GM18951 (cell line): ENCODE measurements around the gene SLC44A3.

Source experiments
- POLR2A ChIP-seq: IDR thresholded peaks from 4 replicates; pipeline ENCODE4 v1.6.1; 2011; ENCODE audit warnings: mild to moderate bottlenecking; ENCODE audit not compliant: insufficient read length, insufficient read depth; ENCODE audit errors: extremely low read depth
- in situ Hi-C: fragments of 300-500 bp; cut with MboI; formaldehyde crosslinking; loops from one replicate; pipeline ENCODE4 v1.12.0; 2022; ENCODE audit warnings: low sequenced_read_pairs, mixed read lengths, inconsistent platforms; ENCODE audit not compliant: unreplicated experiment

Gene SLC44A3, protein sequence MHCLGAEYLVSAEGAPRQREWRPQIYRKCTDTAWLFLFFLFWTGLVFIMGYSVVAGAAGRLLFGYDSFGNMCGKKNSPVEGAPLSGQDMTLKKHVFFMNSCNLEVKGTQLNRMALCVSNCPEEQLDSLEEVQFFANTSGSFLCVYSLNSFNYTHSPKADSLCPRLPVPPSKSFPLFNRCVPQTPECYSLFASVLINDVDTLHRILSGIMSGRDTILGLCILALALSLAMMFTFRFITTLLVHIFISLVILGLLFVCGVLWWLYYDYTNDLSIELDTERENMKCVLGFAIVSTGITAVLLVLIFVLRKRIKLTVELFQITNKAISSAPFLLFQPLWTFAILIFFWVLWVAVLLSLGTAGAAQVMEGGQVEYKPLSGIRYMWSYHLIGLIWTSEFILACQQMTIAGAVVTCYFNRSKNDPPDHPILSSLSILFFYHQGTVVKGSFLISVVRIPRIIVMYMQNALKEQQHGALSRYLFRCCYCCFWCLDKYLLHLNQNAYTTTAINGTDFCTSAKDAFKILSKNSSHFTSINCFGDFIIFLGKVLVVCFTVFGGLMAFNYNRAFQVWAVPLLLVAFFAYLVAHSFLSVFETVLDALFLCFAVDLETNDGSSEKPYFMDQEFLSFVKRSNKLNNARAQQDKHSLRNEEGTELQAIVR

GRCh38 chr1:94819945-94820746 is at the start of gene SLC44A3:
Gene SLC44A3, plus strand, starts transcription at chr1:94820357. Its CDS starts 95 bp downstream, at chr1:94820452.
- in situ Hi-C loops = loop anchor here (25.0 kb wide), 1 partner anchor 758 kb away; no protein-coding TSS in a partner anchor
- TF ChIP-seq POLR2A = no peak

DNA sequence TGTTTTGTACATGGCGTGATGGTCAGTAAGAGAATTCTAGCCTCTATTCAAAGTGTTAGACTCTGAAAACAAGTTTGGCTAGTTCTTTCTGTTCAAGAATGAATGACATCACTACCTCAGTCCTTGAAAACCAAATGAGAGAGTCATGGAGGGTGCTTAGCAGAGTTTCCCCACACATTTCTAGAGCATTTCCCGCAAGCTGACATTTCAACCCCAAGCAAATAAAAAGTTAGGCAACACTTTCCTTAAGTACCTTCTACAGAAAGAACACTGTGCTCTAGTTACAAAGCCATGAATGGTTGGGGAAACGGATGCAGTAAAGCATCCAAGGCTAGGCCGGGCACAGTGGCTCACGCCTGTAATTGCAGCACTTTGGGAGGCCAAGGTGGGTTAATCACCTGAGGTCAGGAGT is 47.9 kb upstream of the SLC44A3 start:
- in situ Hi-C loops = no loop called here
- TF ChIP-seq POLR2A = no peak

GRCh38 chr1:94772845-94773244 is 47.3 kb upstream of the SLC44A3 start:
- in situ Hi-C loops = no loop called here
- TF ChIP-seq POLR2A = no peak

- TF ChIP-seq POLR2A = no peak
- in situ Hi-C loops = no loop called here
Measured at GRCh38 chr1:94773296-94773809, 46.8 kb upstream of the SLC44A3 start.

GRCh38 chr1:94773931-94774422 is 46.2 kb upstream of the SLC44A3 start:
- no peak for TF ChIP-seq POLR2A

DNA sequence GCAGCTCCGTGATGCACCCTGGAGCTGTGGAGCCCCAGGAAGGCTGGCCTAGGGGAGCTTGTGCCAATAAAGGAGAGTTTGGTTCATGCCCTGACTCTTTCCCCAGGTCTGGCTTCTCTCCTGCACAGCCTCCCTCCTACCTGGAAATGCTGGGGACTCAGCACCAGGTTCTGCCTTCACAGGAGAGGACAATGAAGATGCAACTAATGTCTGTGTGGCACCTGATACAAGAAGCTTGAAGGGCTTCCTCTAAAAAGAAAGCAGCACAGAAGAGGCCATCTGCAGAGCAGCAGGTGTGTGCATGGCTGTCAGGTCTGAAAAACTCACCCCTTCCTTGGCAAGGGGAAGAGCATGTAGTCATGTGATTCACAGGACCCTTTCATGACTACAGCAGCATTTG is 43.7 kb upstream of the SLC44A3 start:
- TF ChIP-seq POLR2A = no peak
- in situ Hi-C loops = no loop called here

More at GRCh38 chr1:94773931-94774422, 46.2 kb upstream of the SLC44A3 start:
- in situ Hi-C loops = no loop called here

DNA sequence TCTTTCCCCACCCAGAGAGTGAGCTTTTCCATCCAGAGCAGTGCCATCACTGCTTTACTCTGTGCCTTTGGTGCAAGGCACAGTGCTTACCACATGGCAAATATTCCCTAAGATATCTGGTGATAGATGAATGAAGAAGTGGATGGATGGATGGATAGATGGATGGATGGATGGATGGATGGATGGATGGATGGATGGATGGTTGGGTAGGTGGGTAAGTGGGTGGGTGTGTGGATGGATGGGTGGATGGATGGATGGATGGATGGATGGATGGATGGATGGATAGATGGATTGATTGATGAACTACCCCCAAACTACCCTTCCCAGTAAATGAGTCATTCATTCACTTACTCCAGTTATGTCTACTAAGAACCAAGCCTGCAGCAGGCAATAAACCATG is 42.9 kb upstream of the SLC44A3 start:
- no peak for TF ChIP-seq POLR2A
- in situ Hi-C loops = no loop called here

- TF ChIP-seq POLR2A = no peak
- in situ Hi-C loops = no loop called here
Measured at GRCh38 chr1:94778808-94779207, 41.3 kb upstream of the SLC44A3 start.

- in situ Hi-C loops = no loop called here
- no peak for TF ChIP-seq POLR2A
Measured at GRCh38 chr1:94783342-94784189, 36.6 kb upstream of the SLC44A3 start.

GRCh38 chr1:94784190-94784515 is 36.0 kb upstream of the SLC44A3 start:
- TF ChIP-seq POLR2A = no peak
- in situ Hi-C loops = no loop called here

- in situ Hi-C loops = no loop called here
- TF ChIP-seq POLR2A = no peak
Measured at GRCh38 chr1:94787691-94788090, 32.5 kb upstream of the SLC44A3 start.

- TF ChIP-seq POLR2A = no peak
- in situ Hi-C loops = no loop called here
Measured at GRCh38 chr1:94790246-94790645, 29.9 kb upstream of the SLC44A3 start.
